Ascending aorta (tissue), 2 donors: ENCODE results near the gene SHROOM1. TPM values are rescaled to one million over a fixed set of nuclear protein-coding genes. Genes with fewer than 3 reads are reported as not detected.
A peak's percentile ranks its signal among the peaks of the same experiment; 100 is the strongest.

Source experiments
- DNase-seq, 2 donors: peaks; one replicate each; pipeline ENCODE4 v3.0.0-alpha.2; 2019; ENCODE audit warnings: low spot score in 2 of 2
- H3K27ac ChIP-seq, 2 donors: fragments of 200-600 bp; sonication (generic); one replicate each; pipeline ENCODE4 v1.5.1; 2016 to 2017; ENCODE audit warnings: mild to moderate bottlenecking in 1 of 2
- H3K27me3 ChIP-seq: fragments of 200-600 bp; sonication (generic); one replicate; pipeline ENCODE4 v1.5.1; 2017
- H3K36me3 ChIP-seq, 2 donors: fragments of 200-600 bp; sonication (generic); one replicate each; pipeline ENCODE4 v1.5.1; 2016
- H3K4me1 ChIP-seq, 2 donors: fragments of 200-600 bp; sonication (generic); one replicate each; pipeline ENCODE4 v1.5.1; 2016 to 2017; ENCODE audit warnings: mild to moderate bottlenecking in 1 of 2
- H3K4me3 ChIP-seq, 2 donors: fragments of 200-600 bp; sonication (generic); one replicate each; pipeline ENCODE4 v1.5.1; 2016 to 2017; ENCODE audit warnings: mild to moderate bottlenecking in 1 of 2
- H3K9me3 ChIP-seq, 2 donors: fragments of 200-600 bp; sonication (generic); one replicate each; pipeline ENCODE4 v1.5.1; 2016
- CTCF ChIP-seq, 3 experiments: fragments of 200-600 bp in 2 of 3; fragments of 450-650 bp in 1 of 3; sonication (generic) in 2 of 3; IDR thresholded peaks; one replicate each; pipeline ENCODE4 v1.5.1; 2016 to 2019; ENCODE audit warnings: antibody characterized with exemption in 3 of 3, mild to moderate bottlenecking in 1 of 3, moderate library complexity in 1 of 3
- intact Hi-C: fragments of 100-400 bp; cut with DNase I; formaldehyde crosslinking; loops from one replicate; pipeline ENCODE4 v1.15.1; 2023
- total RNA-seq: library from RNA; depleted of rRNA; stranded (reverse); fragments of >200 nt; gene quantifications from one replicate; pipeline ENCODE4 v1.1.0, GENCODE V29; 2016

The SHROOM1 gene
- total RNA-seq, 1 donor from 2014 or later, result 49.4 TPM

GRCh38 chr5:132778129-132778528 lies 52.3 kb downstream of the SHROOM1 start:
- Histone ChIP-seq H3K4me3 (peak overlapping the region; percentile 66 to 86), H3K36me3 (no peaks in the 10 kb centered on the region), H3K9me3 (no peaks in the 10 kb centered on the region), H3K27ac (peak overlapping the region; percentile 87 to 96), H3K27me3 (no peaks in the 10 kb centered on the region), H3K4me1 (peaks cover 9 to 29% of the 10 kb centered on the region in 2 donors)
- DNase-seq, result no peak
- intact Hi-C loops, result loop anchor here (5.0 kb wide), 2 partner anchors 34 to 41 kb away; partner anchors contain the start of genes KIF3A and SOWAHA
- TF ChIP-seq CTCF (IDR thresholded peaks at IDR 0.05), result no peak

GRCh38 chr5:132777209-132778069 lies 53.0 kb downstream of the SHROOM1 start, which contains the start of gene SEPTIN8:
TSS of gene SEPTIN8 (minus strand) at chr5:132777239. CDS start at chr5:132777137, 102 bp downstream.
- no peak for TF ChIP-seq CTCF (IDR thresholded peaks at IDR 0.05)
- DNase-seq, result no peak
- peak within 1 kb of the TSS; percentile 66 to 86 for H3K4me3 ChIP-seq
- no peaks in the 10 kb centered on the region for H3K36me3 ChIP-seq
- no peaks in the 10 kb centered on the region for H3K27me3 ChIP-seq
- intact Hi-C loops, result loop anchor here (2.0 to 5.0 kb wide), 4 partner anchors 35 to 185 kb away; partner anchors contain the start of genes AFF4, KIF3A and SOWAHA
- no peaks in the 10 kb centered on the region for H3K9me3 ChIP-seq
- H3K4me1 ChIP-seq, result peaks cover 8 to 29% of the 10 kb centered on the region in 2 donors
- peak within 1 kb of the TSS; percentile 87 to 96 for H3K27ac ChIP-seq

GRCh38 chr5:132776938-132777208 lies 53.6 kb downstream of the SHROOM1 start:
- Histone ChIP-seq H3K27ac (peak overlapping the region; percentile 87 to 96), H3K27me3 (no peaks in the 10 kb centered on the region), H3K9me3 (no peaks in the 10 kb centered on the region), H3K4me1 (peaks cover 11 to 30% of the 10 kb centered on the region in 2 donors), H3K4me3 (peak overlapping the region; percentile 66 to 86), H3K36me3 (no peaks in the 10 kb centered on the region)
- TF ChIP-seq CTCF (IDR thresholded peaks at IDR 0.05), result no peak
- intact Hi-C loops, result loop anchor here (2.0 to 5.0 kb wide), 4 partner anchors 35 to 186 kb away; partner anchors contain the start of genes AFF4, KIF3A and SOWAHA
- no peak for DNase-seq

GRCh38 chr5:132776131-132776937 lies 54.1 kb downstream of the SHROOM1 start:
- Histone ChIP-seq H3K9me3 (no peaks in the 10 kb centered on the region), H3K27me3 (no peaks in the 10 kb centered on the region), H3K4me3 (peak overlapping the region; percentile 66 to 86), H3K36me3 (no peaks in the 10 kb centered on the region), H3K4me1 (peaks cover 16 to 35% of the 10 kb centered on the region in 2 donors), H3K27ac (peak overlapping the region; percentile 87 to 96)
- intact Hi-C loops, result loop anchor here (2.0 to 5.0 kb wide), 4 partner anchors 36 to 186 kb away; partner anchors contain the start of genes AFF4, KIF3A and SOWAHA
- no peak for DNase-seq
- no peak for TF ChIP-seq CTCF (IDR thresholded peaks at IDR 0.05)

- no peaks in the 10 kb centered on the region for H3K9me3 ChIP-seq
- peaks cover 20 to 43% of the 10 kb centered on the region in 2 donors for H3K4me1 ChIP-seq
- H3K4me3 ChIP-seq, result peak overlapping the region; percentile 66 to 86
- no peak for DNase-seq
- peak overlapping the region; percentile 87 to 96 for H3K27ac ChIP-seq
- no peaks in the 10 kb centered on the region for H3K27me3 ChIP-seq
- intact Hi-C loops, result loop anchor here (5.0 kb wide), 2 partner anchors 37 to 38 kb away; partner anchors contain the start of genes KIF3A and SOWAHA
- no peaks in the 10 kb centered on the region for H3K36me3 ChIP-seq
- no peak for TF ChIP-seq CTCF (IDR thresholded peaks at IDR 0.05)
Observed at GRCh38 chr5:132775476-132775961, 54.9 kb downstream of the SHROOM1 start.
